GM20000 (cell line): ENCODE data around the gene TM2D3.

Experiments
- DNase-seq: peaks from one replicate; pipeline ENCODE4 v3.0.0; 2012; ENCODE audit warnings: low spot score
- TF ChIP-seq, protein P1 (sequence below): IDR thresholded peaks from 2 replicates; pipeline ENCODE4 v1.5.1; 2012; ENCODE audit warnings: mild to moderate bottlenecking, control low read depth; ENCODE audit errors: extremely low read depth, missing control alignments

Gene TM2D3

DNA sequence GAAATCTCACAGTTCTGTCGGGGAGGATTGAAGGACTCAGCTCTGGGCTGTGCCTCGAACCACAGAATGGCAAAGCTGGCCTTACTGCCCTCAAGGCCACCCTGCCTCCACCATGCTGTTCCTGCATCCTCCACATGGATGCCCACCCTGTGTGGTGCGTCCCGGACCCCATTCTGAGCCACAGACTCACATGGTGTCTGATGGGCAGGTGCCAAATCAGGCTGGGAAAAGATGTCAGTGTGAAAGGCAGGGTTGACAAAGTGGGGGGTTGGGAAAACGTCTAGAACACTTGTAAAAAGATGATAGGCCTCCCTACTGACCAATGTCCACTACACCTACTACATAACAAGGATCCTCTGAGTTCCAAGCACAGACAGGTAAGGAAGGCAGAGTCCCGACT is 49.4 kb downstream of the TM2D3 start:
- no peak for DNase-seq
- TF ChIP-seq, protein P1, sequence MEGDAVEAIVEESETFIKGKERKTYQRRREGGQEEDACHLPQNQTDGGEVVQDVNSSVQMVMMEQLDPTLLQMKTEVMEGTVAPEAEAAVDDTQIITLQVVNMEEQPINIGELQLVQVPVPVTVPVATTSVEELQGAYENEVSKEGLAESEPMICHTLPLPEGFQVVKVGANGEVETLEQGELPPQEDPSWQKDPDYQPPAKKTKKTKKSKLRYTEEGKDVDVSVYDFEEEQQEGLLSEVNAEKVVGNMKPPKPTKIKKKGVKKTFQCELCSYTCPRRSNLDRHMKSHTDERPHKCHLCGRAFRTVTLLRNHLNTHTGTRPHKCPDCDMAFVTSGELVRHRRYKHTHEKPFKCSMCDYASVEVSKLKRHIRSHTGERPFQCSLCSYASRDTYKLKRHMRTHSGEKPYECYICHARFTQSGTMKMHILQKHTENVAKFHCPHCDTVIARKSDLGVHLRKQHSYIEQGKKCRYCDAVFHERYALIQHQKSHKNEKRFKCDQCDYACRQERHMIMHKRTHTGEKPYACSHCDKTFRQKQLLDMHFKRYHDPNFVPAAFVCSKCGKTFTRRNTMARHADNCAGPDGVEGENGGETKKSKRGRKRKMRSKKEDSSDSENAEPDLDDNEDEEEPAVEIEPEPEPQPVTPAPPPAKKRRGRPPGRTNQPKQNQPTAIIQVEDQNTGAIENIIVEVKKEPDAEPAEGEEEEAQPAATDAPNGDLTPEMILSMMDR = no peak

- DNase-seq = no peak
- TF ChIP-seq, protein P1 = no peak
Observed at GRCh38 chr15:101600035-101600434, 52.1 kb downstream of the TM2D3 start.

DNA sequence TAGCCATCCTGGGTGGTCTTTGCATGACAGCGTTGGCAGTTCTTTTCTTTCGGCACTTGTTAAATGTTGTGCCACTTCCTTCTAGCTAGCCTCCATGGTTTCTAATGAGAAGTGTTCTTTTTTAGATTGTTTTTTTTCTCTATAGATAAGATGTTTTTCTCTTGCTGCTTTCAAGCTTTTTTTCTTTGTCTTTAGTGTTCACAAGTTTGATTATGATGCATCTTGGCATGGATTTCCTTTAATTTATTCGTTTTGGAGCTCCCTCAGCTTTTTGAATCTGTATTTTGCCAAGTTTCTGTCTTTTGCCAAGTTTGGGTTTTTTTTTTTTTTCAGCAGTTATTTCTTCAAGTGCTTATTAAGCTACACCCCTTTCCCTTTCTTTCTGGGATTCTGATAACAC is 53.1 kb downstream of the TM2D3 start:
- TF ChIP-seq, protein P1 = no peak
- DNase-seq = no peak

- DNase-seq = no peak
- TF ChIP-seq, protein P1 = no peak
Observed at GRCh38 chr15:101597360-101597928, 54.7 kb downstream of the TM2D3 start.

DNA sequence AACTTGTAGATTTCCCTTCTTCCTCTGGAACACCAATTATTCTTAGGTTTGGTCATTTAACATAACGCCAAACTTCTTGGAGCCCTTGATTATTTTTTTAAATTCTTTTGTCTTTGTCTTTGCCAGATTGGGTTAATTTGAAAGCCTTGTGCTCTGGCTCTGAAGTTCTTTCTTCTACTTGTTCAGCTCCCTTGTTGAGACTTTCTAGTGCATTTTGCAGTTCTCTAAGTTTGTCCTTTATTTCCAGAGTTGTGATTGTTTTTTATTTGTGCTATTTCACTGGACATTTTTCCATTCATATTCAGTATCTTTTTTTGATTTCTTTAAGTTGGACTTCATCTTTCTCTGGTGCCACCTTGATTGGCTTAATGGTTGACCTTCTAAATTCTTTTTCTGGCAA is 55.5 kb downstream of the TM2D3 start:
- no peak for DNase-seq
- TF ChIP-seq, protein P1 = no peak
